HG02943 (cell line): Measurements from ENCODE around the gene MYLK4.

Experiments used
- ATAC-seq: cut with Tn5 transposase; IDR thresholded peaks from one replicate; pipeline ENCODE4 v1.9.1; 2021; ENCODE audit warnings: mild to moderate bottlenecking, low read depth, moderate library complexity; ENCODE audit not compliant: unreplicated experiment

MYLK4 gene

DNA sequence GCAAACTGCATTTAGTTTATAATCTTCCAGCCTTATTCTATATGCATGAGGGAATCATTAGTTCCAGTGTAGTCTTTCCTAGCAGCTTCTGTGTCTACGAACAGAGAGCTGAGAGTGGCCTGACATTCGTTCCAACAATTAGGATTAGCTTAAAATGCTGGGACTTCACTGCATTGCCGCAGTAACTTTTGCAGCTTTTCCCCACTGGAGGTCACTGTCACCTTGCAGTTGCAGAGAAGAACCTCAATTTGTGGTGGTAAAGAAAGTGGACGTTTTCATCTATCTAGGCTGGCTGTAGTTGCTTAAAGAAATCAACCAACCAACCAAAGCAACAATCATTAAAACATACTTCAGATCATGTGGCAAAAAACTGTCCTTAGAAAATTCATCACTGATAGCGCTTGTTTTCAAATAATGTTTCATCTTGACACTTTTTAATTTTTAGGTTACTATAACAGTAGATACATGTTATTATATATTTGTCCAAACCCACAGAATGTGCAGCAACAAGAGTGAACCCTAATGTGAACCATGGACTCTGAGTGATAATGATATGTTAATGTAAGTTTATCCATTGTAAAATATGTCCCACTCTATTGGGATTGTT lies 12.2 kb downstream of the MYLK4 start:
- ATAC-seq = no peak

DNA sequence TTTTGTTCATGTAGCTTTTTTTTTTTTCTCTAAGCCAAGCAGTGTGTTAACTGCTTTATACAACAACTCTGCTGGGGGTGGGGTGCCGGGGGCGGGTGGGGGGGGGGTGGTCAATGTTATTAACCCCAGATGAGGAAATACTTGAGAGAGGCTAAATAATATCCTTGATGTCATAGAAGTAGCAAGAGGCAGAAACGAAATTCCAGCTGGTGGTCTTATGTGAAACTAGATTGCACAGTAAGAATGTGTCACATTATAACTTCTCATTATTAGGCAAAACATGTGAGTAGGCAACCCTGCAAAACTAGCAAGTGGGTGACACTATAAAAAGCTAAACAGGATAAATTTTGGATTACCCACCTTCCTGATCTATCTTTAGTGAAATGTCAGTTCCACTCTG lies 12.8 kb downstream of the MYLK4 start:
- ATAC-seq = no peak

DNA sequence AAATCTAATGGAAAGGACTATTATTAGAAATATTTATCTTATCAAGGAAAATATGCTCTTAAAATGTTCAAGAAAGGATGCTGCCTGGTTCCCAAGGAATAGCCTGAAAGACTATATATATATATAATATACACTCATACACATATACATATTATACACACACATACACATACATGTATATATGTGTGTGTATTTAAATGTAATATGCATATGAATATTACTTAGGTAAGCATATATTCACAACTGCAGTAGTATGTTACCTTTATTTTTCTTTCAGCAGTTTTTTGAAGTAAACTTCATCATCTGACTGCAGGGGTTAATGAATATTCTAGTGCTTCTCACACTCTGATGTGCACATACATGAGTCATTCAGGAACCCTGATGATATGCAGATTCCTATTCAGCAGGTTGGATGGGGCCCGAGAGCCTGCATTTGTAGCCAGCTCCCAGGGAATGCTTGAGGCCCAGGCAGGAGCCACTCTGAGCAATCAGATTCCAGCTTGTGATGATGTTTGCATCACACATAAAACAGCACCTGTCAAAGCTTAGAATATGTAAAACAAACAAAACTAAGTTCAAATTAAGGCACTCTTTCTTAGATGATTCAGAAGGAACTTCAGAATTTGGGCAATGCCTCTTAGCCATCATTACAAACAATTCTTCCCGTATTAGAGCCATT lies 16.1 kb downstream of the MYLK4 start:
- no peak for ATAC-seq

DNA sequence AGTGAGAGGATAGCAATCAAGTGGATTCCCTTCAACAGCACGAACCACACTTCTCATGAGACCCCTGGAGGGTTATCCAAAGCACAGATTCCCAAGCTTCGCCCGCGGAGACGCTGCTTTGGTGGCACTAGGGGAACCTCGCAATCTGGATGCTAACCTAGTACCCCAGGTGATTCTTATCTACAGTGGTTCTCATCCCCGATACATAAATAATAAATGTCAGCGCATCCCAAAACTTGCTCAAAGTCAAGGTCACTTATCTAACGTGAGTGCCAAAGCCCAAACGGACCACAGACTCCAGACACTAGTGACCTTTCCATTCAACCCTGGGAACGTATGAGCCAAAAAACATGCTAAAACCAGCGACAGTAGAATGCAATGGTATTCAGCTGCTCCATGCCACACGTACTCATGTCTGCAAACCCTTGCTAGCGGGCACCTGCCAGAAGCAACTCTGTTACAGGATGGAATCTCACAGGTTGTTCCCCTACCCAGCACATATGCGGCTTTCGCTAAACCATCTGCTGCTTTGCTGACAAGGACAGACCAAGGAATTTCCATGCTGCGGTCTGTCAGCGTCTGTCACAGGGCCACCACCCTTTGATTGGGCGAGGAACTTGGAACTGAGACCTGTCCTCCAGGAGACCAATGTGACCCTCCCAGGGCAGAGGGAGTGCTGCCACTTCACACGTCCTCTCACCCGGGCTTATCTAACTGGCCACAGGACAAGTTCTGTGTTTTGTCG lies 16.8 kb downstream of the MYLK4 start:
- ATAC-seq = peak; percentile 16

DNA sequence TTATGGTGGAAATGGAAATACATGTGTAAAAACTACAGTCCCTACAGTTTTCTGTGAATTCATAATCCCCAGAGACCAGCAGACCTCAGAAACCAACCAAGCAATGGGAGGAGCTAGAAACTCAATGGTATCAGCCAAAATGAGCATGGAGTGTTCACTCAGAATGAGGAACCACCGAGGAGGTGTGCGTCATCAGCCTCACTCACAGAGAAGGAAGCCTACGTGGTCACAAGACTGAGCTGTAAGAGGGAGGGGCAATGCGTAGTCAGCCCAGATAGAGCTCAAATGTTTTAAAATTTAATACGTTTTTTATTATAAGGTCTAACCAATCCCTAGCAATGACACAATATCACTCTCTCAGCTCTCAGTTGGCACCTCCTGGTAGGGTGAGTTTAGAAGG lies 17.4 kb downstream of the MYLK4 start:
- peak; percentile 86 for ATAC-seq

- no peak for ATAC-seq
These were observed 18.1 kb downstream of the MYLK4 start for GRCh38 chr6:2732503-2733089.

GRCh38 chr6:2731281-2731909 lies 19.3 kb downstream of the MYLK4 start:
- ATAC-seq = no peak

DNA sequence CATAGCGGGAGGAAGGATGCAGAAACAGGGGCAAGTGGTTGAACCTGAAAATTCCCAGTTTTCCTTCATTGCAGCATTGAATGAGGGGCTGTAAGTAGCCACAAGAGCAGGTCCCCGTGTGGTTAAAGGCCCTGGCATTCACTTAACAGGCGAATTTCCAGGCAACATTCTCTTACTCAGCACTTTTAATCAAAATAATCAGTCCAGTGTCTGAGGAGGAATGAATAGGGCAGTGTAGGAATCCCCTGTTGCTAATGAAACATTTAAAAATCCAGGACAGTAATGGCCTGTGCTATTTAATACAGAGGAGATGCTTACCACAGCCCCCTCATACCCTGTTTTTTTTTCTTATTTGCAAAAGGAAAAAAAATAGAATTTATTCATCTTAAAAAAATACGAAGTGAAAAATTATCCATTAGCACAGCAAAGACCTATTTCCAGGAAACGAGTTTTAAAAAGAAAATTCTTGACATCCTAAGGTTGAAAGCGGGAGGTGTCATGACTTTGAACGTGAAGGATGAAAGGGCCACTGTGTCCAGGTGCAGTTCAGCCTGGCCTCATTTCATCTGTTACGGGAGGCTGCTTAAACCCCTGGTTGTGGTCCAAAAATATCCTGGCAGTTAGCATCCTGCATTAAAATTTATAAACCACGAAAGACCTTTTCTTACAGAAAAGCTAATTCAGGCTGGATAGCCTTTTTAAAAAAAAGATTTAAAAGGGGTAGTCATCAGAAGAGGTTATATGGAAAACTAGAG lies 20.2 kb downstream of the MYLK4 start:
- no peak for ATAC-seq

- ATAC-seq = no peak
These were observed 20.8 kb downstream of the MYLK4 start for GRCh38 chr6:2729921-2730320.

DNA sequence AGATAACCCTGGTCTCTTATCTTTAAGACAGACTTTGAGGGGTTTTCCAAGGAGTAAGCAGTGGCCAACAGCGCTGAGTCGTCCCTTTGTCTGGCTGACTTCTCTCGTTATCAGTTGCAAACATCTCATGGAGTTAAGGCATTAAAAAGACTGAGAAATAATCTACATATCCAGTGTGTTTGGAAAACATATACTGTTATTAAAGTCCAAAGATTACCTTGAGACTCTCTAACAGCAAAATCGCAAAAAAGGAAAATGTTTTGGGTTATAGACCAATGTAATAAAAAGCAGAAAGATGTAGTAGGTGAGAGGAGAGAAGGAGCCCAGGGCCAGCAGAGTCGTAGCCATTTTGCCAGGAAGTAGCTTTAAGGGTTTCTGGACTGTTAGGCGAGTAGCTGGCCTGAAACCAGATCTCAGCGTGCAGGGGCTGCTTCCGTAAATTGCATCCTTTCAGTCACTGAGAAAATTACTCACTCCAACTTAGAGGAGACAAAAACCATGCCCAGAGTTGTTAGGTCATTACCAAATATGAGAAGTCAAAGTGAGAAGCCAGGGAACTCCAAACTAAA lies 24.6 kb downstream of the MYLK4 start:
- peak; percentile 59 for ATAC-seq

DNA sequence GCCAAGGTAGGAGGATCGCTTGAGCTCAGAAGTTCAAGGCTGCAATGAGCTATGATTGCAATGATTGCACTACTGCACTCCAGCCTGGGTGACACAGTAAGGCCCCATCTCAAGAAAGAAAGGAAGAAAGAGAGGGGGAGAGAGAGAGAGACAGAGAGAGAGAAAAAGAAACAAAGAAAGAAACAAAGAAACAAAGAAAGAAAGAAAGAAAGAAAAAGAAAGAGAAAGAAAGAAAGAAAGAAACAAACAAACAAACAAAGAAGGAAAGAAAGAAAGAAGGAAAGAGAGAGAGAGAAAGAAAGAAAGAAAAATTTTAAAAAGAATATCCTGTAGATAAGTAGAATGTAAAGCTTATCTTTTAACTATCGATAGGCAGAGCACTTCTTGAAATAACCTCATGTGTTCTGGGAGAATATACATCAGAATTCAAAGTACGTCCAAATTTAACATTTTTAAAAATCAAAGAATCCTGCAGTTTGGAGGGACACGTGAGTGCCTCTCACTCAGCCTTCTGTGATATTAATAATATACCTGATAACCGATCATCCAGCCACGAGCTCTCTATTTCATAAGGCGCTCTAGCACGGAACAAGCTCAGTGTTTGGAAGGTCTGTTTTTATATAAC lies 25.2 kb downstream of the MYLK4 start:
- no peak for ATAC-seq

GRCh38 chr6:2721219-2721618 lies 29.5 kb downstream of the MYLK4 start:
- no peak for ATAC-seq

- no peak for ATAC-seq
These were observed 31.6 kb downstream of the MYLK4 start for GRCh38 chr6:2719093-2719455.

DNA sequence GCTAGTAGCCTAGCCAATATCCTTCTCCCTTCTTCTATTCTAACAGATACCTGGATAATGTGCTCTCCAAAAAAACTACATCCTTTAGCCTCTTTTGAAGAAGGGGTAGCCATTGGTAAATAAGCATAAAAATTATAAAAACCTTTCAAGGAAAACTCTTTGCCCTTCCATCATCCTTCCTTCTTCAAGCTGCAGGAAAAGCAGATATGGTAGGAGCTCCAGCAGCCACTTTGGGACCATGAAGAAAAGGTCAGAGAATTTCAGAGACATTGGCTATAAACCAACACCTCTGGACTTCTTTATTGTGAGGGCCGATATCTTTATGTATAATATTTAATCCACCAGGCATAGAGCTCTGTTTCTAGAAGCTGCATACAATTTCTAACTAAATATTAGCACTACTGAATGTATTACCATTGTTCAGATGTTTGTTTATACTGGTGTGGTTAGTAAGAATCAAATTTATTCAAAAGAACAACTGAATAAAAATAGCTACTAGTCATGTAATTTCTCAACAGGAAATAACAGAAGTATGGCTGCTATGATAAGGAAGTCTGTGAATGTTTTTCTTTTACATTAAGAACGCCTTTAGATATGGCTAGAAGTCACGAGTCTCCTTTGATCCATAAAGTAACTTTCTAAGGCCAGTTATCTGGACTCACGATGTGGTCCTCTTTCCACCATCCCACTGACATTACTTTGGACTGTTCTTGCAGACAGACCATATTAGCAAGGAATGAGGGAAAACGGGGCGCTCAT lies 32.2 kb downstream of the MYLK4 start:
- no peak for ATAC-seq

GRCh38 chr6:2716936-2717700 lies 33.6 kb downstream of the MYLK4 start:
- no peak for ATAC-seq

- no peak for ATAC-seq
These were observed 35.0 kb downstream of the MYLK4 start for GRCh38 chr6:2715737-2716136.

DNA sequence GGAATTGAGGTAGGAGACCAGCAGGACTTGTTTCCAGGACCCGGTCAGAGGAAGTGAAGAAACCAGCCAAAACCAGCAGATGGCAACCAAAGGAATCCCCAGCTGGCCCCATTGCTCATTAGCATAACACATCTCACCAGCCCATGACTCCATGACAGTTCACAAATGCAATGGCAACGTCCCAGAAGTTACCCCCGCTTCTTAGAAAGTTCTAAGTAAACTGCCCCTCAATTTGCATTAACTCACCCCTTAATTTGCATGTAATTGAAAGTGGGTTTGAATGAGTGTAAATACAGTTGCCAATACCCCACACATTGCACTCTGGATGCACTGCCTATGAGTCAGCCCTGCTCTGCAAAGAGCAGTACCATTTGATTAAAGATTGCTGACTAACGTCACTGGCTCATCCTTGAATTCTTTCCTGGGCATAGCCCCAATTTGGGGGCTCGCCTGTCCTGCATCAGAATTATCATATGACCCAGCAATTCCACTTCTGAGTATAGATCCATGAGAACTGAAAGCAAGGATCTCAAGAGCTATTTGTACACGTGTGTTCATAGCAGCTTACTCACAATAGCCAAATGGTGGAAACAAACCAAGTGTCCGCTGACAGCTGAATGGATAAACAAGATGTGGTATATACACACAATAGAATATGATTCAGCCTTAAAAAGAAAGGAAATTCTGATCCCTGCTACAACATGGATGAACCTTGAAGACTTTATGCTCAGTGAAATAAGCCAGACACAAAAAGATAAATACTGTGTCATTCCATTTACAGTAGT lies 36.4 kb downstream of the MYLK4 start:
- no peak for ATAC-seq
